K562 (cell line): Measurements from ENCODE around the gene PDE2A.

ENCODE experiments used
- ARNT ChIP-seq, 2 experiments: fragments of 450-650 bp; IDR thresholded peaks; 2 replicates each; pipeline ENCODE4 v1.6.1; 2016; ENCODE audit warnings: mild to moderate bottlenecking in 1 of 2
- ESRRA ChIP-seq: fragments of 450-650 bp; IDR thresholded peaks from 2 replicates; pipeline ENCODE4 v1.6.1; 2014; ENCODE audit warnings: low read depth, mild to moderate bottlenecking, moderate library complexity, borderline replicate concordance
- FOS ChIP-seq: IDR thresholded peaks from 3 replicates; pipeline ENCODE4 v1.6.1; 2011; ENCODE audit not compliant: insufficient read length; ENCODE audit errors: extremely low read depth
- GABPA ChIP-seq: fragments of 200-800 bp; sonication (Bioruptor generic); conservative IDR thresholded peaks from 2 replicates; pipeline ENCODE4 v1.6.1; 2016; ENCODE audit warnings: low read depth, missing genetic modification characterization, missing compliant biosample characterization
- MTA2 ChIP-seq: fragments of 450-650 bp; IDR thresholded peaks from 2 replicates; pipeline ENCODE4 v1.6.1; 2016; ENCODE audit warnings: low read depth
- POLR2A ChIP-seq: fragments of 450-650 bp; conservative IDR thresholded peaks from 2 replicates; pipeline ENCODE4 v1.6.1; 2016
- ZFP36 ChIP-seq: fragments of 150-350 bp; IDR thresholded peaks from 2 replicates; pipeline ENCODE4 v1.6.1; 2018; ENCODE audit warnings: low read length, low read depth; ENCODE audit not compliant: partially characterized antibody
- ZFX ChIP-seq: sonication (generic); formaldehyde crosslinking; IDR thresholded peaks from 2 replicates; pipeline ENCODE4 v1.8.0; 2022; ENCODE audit warnings: mild to moderate bottlenecking, missing genetic modification reagents, moderate library complexity
- ZNF24 ChIP-seq: fragments of 450-650 bp; IDR thresholded peaks from 2 replicates; pipeline ENCODE4 v1.6.1; 2016

DNA sequence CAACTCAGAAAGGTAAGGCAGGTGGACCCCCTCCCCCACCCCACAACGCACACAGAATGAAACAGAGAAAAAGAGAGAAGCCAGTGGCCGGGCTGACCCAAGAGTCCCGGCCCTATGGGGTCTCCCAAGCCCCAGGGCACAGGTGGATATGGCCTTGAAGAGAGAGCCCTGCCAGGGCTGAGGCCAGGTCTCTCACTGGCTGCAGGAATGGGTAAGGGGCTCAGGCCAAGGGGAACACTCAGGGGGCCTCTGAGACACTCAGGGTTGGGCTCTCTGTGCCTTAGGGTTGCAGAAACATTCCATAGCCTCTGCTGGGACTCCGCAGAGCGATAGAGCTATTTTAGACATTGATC lies 98.0 kb downstream of the PDE2A start:
- TF ChIP-seq POLR2A (no peak), ESRRA (no peak), GABPA (tag) (no peak), ZFP36 (no peak), ZNF24 (no peak), MTA2 (no peak), ARNT (IDR thresholded peaks at IDR 0.05) (no peak), ZFX (CRISPR knock-in tag) (no peak), FOS (no peak)
